ENCODE data around the gene KIAA0825. TPM values are rescaled to one million over a fixed set of nuclear protein-coding genes. Genes with fewer than 3 reads are reported as not detected.

KIAA0825 gene
- total RNA-seq, 2 donors from 2014 or later: 4.1 to 4.3 TPM

- ATAC-seq (ENCODE audit: insufficient number of reproducible peaks, low FRiP score, low read depth): no peak
- Histone ChIP-seq H3K4me1 (ENCODE audit: control insufficient read depth in 1 of 2, low read depth in 2 of 2) (no peaks in the 10 kb centered on the region), H3K27ac (no peak overlapping the region), H3K4me3 (no peak overlapping the region), H3K9me3 (no peaks in the 10 kb centered on the region), H3K36me3 (no peaks in the 10 kb centered on the region), H3K27me3 (replicated peaks; ENCODE audit: insufficient read depth) (no peaks in the 10 kb centered on the region)
- no peak for DNase-seq (ENCODE audit: low spot score)
- TF ChIP-seq CTCF (IDR thresholded peaks at IDR 0.05): no peak
Observed at GRCh38 chr5:94632024-94632423, 13.6 kb upstream of the KIAA0825 start.

- no peaks in the 10 kb centered on the region for H3K36me3 ChIP-seq
- H3K27ac ChIP-seq: no peak overlapping the region
- H3K4me3 ChIP-seq: no peak overlapping the region
- no peaks in the 10 kb centered on the region for H3K4me1 ChIP-seq (ENCODE audit: control insufficient read depth in 1 of 2, low read depth in 2 of 2)
- no peak for TF ChIP-seq CTCF (IDR thresholded peaks at IDR 0.05)
- H3K9me3 ChIP-seq: no peaks in the 10 kb centered on the region
- DNase-seq (ENCODE audit: low spot score): no peak
- no peaks in the 10 kb centered on the region for H3K27me3 ChIP-seq (replicated peaks; ENCODE audit: insufficient read depth)
- no peak for ATAC-seq (ENCODE audit: insufficient number of reproducible peaks, low FRiP score, low read depth)
Observed at GRCh38 chr5:94627191-94627590, 8.8 kb upstream of the KIAA0825 start.

- Histone ChIP-seq H3K27me3 (replicated peaks; ENCODE audit: insufficient read depth) (no peaks in the 10 kb centered on the region), H3K4me3 (no peak overlapping the region), H3K36me3 (no peaks in the 10 kb centered on the region), H3K27ac (no peak overlapping the region), H3K4me1 (ENCODE audit: control insufficient read depth in 1 of 2, low read depth in 2 of 2) (peaks cover 5 to 10% of the 10 kb centered on the region in 2 donors), H3K9me3 (no peaks in the 10 kb centered on the region)
- ATAC-seq (ENCODE audit: insufficient number of reproducible peaks, low FRiP score, low read depth) (no peak), DNase-seq (ENCODE audit: low spot score) (no peak)
- no peak for TF ChIP-seq CTCF (IDR thresholded peaks at IDR 0.05)
Observed at GRCh38 chr5:94623877-94624276, 5.5 kb upstream of the KIAA0825 start.

- Histone ChIP-seq H3K4me3 (no peak overlapping the region), H3K4me1 (ENCODE audit: control insufficient read depth in 1 of 2, low read depth in 2 of 2) (peaks cover 5 to 10% of the 10 kb centered on the region in 2 donors), H3K9me3 (no peaks in the 10 kb centered on the region), H3K27ac (no peak overlapping the region), H3K36me3 (no peaks in the 10 kb centered on the region), H3K27me3 (replicated peaks; ENCODE audit: insufficient read depth) (no peaks in the 10 kb centered on the region)
- DNase-seq (ENCODE audit: low spot score) (no peak), ATAC-seq (ENCODE audit: insufficient number of reproducible peaks, low FRiP score, low read depth) (no peak)
- no peak for TF ChIP-seq CTCF (IDR thresholded peaks at IDR 0.05)
Observed at GRCh38 chr5:94623011-94623410, 4.6 kb upstream of the KIAA0825 start.

- ATAC-seq (ENCODE audit: insufficient number of reproducible peaks, low FRiP score, low read depth) (no peak), DNase-seq (ENCODE audit: low spot score) (no peak)
- Histone ChIP-seq H3K36me3 (no peaks in the 10 kb centered on the region), H3K4me1 (ENCODE audit: control insufficient read depth in 1 of 2, low read depth in 2 of 2) (peaks cover 8 to 17% of the 10 kb centered on the region in 2 donors), H3K9me3 (no peaks in the 10 kb centered on the region), H3K4me3 (no peak overlapping the region), H3K27me3 (replicated peaks; ENCODE audit: insufficient read depth) (no peaks in the 10 kb centered on the region), H3K27ac (no peak overlapping the region)
- no peak for TF ChIP-seq CTCF (IDR thresholded peaks at IDR 0.05)
Observed at GRCh38 chr5:94621763-94622162, 3.4 kb upstream of the KIAA0825 start.

All from thoracic aorta (tissue), 2 donors.